Skeletal muscle tissue (tissue), 4 donors: ENCODE data around the gene KDM2B. TPM values are rescaled to one million over a fixed set of nuclear protein-coding genes. Genes with fewer than 3 reads are reported as not detected.

ENCODE experiments used
- H3K27ac ChIP-seq: one replicate; pipeline ENCODE4 v1.7.0; 2013; ENCODE audit warnings: mild to moderate bottlenecking, low read depth, low read length, inconsistent platforms
- H3K27me3 ChIP-seq, 3 donors: one replicate each; pipeline ENCODE4 v1.7.0; 2013; ENCODE audit warnings: low read length in 3 of 3; ENCODE audit not compliant: control insufficient read depth in 3 of 3, insufficient read depth in 3 of 3
- H3K36me3 ChIP-seq, 3 donors: one replicate each; pipeline ENCODE4 v1.7.0; 2013; ENCODE audit warnings: low read length in 3 of 3; ENCODE audit not compliant: control insufficient read depth in 3 of 3, insufficient read depth in 3 of 3
- H3K4me1 ChIP-seq, 3 donors: one replicate each; pipeline ENCODE4 v1.7.0; 2013; ENCODE audit warnings: low read length in 3 of 3, mild to moderate bottlenecking in 3 of 3; ENCODE audit not compliant: control insufficient read depth in 3 of 3, insufficient read depth in 3 of 3
- H3K4me3 ChIP-seq, 3 donors: one replicate each; pipeline ENCODE4 v1.7.0; 2013; ENCODE audit warnings: low read length in 3 of 3
- H3K9ac ChIP-seq, 3 donors: one replicate each; pipeline ENCODE4 v1.7.0; 2013; ENCODE audit warnings: low read length in 3 of 3, mild to moderate bottlenecking in 3 of 3, moderate library complexity in 2 of 3, low read depth in 1 of 3
- H3K9me3 ChIP-seq, 3 donors: one replicate each; pipeline ENCODE4 v1.7.0; 2013; ENCODE audit warnings: low read length in 3 of 3; ENCODE audit not compliant: control insufficient read depth in 3 of 3
- total RNA-seq: library from RNA; depleted of rRNA; stranded (reverse); fragments of >200 nt; gene quantifications from one replicate; pipeline ENCODE4 v1.2.3, GENCODE V29; 2014
- donor health status: Osteomylitis.

KDM2B gene
- total RNA-seq, 1 donor from 2014 or later: 28.7 TPM

GRCh38 chr12:121452985-121453360 is 127.8 kb downstream of the KDM2B start:
- H3K27me3 ChIP-seq: no peaks in the 10 kb centered on the region
- peaks cover 0 to 4% (median 0%) of the 10 kb centered on the region in 3 donors for H3K36me3 ChIP-seq
- H3K4me3 ChIP-seq: no peak overlapping the region
- H3K4me1 ChIP-seq: peaks cover 3 to 19% (median 12%) of the 10 kb centered on the region in 3 donors
- no peak overlapping the region for H3K9ac ChIP-seq
- no peaks in the 10 kb centered on the region for H3K9me3 ChIP-seq
- no peak overlapping the region for H3K27ac ChIP-seq

- peak overlapping the region; percentile 5 for H3K27ac ChIP-seq
- no peak overlapping the region for H3K9ac ChIP-seq
- peak overlapping the region in 1 of 3 donors; percentile 6 for H3K4me3 ChIP-seq
- H3K27me3 ChIP-seq: no peaks in the 10 kb centered on the region
- H3K4me1 ChIP-seq: peaks cover 3 to 19% (median 12%) of the 10 kb centered on the region in 3 donors
- no peaks in the 10 kb centered on the region for H3K9me3 ChIP-seq
- H3K36me3 ChIP-seq: peaks cover 0 to 4% (median 0%) of the 10 kb centered on the region in 3 donors
Measured at GRCh38 chr12:121452340-121452984, 128.4 kb downstream of the KDM2B start.

- Histone ChIP-seq H3K9ac (no peak overlapping the region), H3K36me3 (peaks cover 0 to 4% (median 0%) of the 10 kb centered on the region in 3 donors), H3K4me1 (peaks cover 3 to 19% (median 12%) of the 10 kb centered on the region in 3 donors), H3K27me3 (no peaks in the 10 kb centered on the region), H3K4me3 (no peak overlapping the region), H3K9me3 (no peaks in the 10 kb centered on the region), H3K27ac (peak overlapping the region; percentile 5)
Measured at GRCh38 chr12:121451961-121452339, 128.9 kb downstream of the KDM2B start.

- Histone ChIP-seq H3K36me3 (peaks cover 2 to 6% (median 3%) of the 10 kb centered on the region in 3 donors), H3K9me3 (no peaks in the 10 kb centered on the region), H3K9ac (peak overlapping the region in 1 of 3 donors; percentile 40), H3K27me3 (no peaks in the 10 kb centered on the region), H3K4me1 (peaks cover 3 to 5% (median 5%) of the 10 kb centered on the region in 3 donors), H3K27ac (no peak overlapping the region), H3K4me3 (no peak overlapping the region)
Measured at GRCh38 chr12:121448771-121449315, 132.0 kb downstream of the KDM2B start.

GRCh38 chr12:121446750-121447149 is 134.1 kb downstream of the KDM2B start:
- peaks cover 3 to 11% (median 4%) of the 10 kb centered on the region in 3 donors for H3K4me1 ChIP-seq
- H3K9ac ChIP-seq: no peak overlapping the region
- no peak overlapping the region for H3K4me3 ChIP-seq
- H3K27me3 ChIP-seq: no peaks in the 10 kb centered on the region
- H3K27ac ChIP-seq: no peak overlapping the region
- no peaks in the 10 kb centered on the region for H3K9me3 ChIP-seq
- peaks cover 6 to 7% (median 7%) of the 10 kb centered on the region in 3 donors for H3K36me3 ChIP-seq

GRCh38 chr12:121444842-121445202 is 136.0 kb downstream of the KDM2B start:
- Histone ChIP-seq H3K4me3 (no peak overlapping the region), H3K36me3 (peaks cover 21% of the 10 kb centered on the region in 3 donors), H3K9me3 (no peaks in the 10 kb centered on the region), H3K27me3 (no peaks in the 10 kb centered on the region), H3K27ac (no peak overlapping the region), H3K4me1 (peaks cover 0 to 6% (median 4%) of the 10 kb centered on the region in 3 donors), H3K9ac (no peak overlapping the region)

- H3K27ac ChIP-seq: no peak overlapping the region
- H3K4me3 ChIP-seq: no peak overlapping the region
- no peaks in the 10 kb centered on the region for H3K27me3 ChIP-seq
- H3K9me3 ChIP-seq: no peaks in the 10 kb centered on the region
- H3K9ac ChIP-seq: no peak overlapping the region
- H3K4me1 ChIP-seq: peaks cover 0 to 6% (median 4%) of the 10 kb centered on the region in 3 donors
- peaks cover 24 to 26% (median 25%) of the 10 kb centered on the region in 3 donors for H3K36me3 ChIP-seq
Measured at GRCh38 chr12:121443911-121444841, 136.6 kb downstream of the KDM2B start.

- peaks cover 26 to 32% (median 30%) of the 10 kb centered on the region in 3 donors for H3K36me3 ChIP-seq
- no peaks in the 10 kb centered on the region for H3K27me3 ChIP-seq
- no peaks in the 10 kb centered on the region for H3K9me3 ChIP-seq
- H3K4me1 ChIP-seq: peaks cover 0 to 6% (median 2%) of the 10 kb centered on the region in 3 donors
- no peak overlapping the region for H3K4me3 ChIP-seq
- no peak overlapping the region for H3K27ac ChIP-seq
- no peak overlapping the region for H3K9ac ChIP-seq
Measured at GRCh38 chr12:121443193-121443870, 137.5 kb downstream of the KDM2B start.

- H3K36me3 ChIP-seq: peaks cover 26 to 34% (median 30%) of the 10 kb centered on the region in 3 donors
- H3K9ac ChIP-seq: no peak overlapping the region
Measured at GRCh38 chr12:121442028-121442948, 138.5 kb downstream of the KDM2B start.

More at GRCh38 chr12:121442028-121442948, 138.5 kb downstream of the KDM2B start:
- Histone ChIP-seq H3K27me3 (no peaks in the 10 kb centered on the region), H3K4me3 (no peak overlapping the region), H3K4me1 (peaks cover 0 to 6% (median 2%) of the 10 kb centered on the region in 3 donors), H3K27ac (no peak overlapping the region), H3K9me3 (no peaks in the 10 kb centered on the region)
